ENCODE results near the gene NOC4L.
A peak's percentile ranks its signal among the peaks of the same experiment; 100 is the strongest.
"Not testable (repeated sequence)": the region's sequence is repeated elsewhere in the genome, so short reads cannot be mapped to it uniquely, and the experiment has no call there.

NOC4L gene

GRCh38 chr12:132182206-132182710 is 38.0 kb downstream of the NOC4L start:
- no peak for DNase-seq (ENCODE audit: low read depth in 2 of 2)

GRCh38 chr12:132182711-132183365 is 38.6 kb downstream of the NOC4L start:
- DNase-seq (ENCODE audit: low read depth in 2 of 2): no peak

- no peak for DNase-seq (ENCODE audit: low read depth in 2 of 2)
Measured at GRCh38 chr12:132185705-132186104, 41.4 kb downstream of the NOC4L start.

GRCh38 chr12:132186208-132186856 is 42.1 kb downstream of the NOC4L start:
- DNase-seq (ENCODE audit: low read depth in 2 of 2): no peak

- no peak for DNase-seq (ENCODE audit: low read depth in 2 of 2)
Measured at GRCh38 chr12:132186857-132187620, 42.8 kb downstream of the NOC4L start.

GRCh38 chr12:132187646-132188450 is 43.6 kb downstream of the NOC4L start:
- no peak for DNase-seq (ENCODE audit: low read depth in 2 of 2)

GRCh38 chr12:132188451-132188901 is 44.2 kb downstream of the NOC4L start:
- DNase-seq (ENCODE audit: low read depth in 2 of 2): no peak

- DNase-seq (ENCODE audit: low read depth in 2 of 2): no peak
Measured at GRCh38 chr12:132188916-132189325, 44.7 kb downstream of the NOC4L start.

GRCh38 chr12:132189378-132190011 is 45.2 kb downstream of the NOC4L start:
- peak; percentile 83 to 93 for DNase-seq (ENCODE audit: low read depth in 2 of 2)

- no peak for DNase-seq (ENCODE audit: low read depth in 2 of 2)
Measured at GRCh38 chr12:132190012-132190755, 45.9 kb downstream of the NOC4L start.

GRCh38 chr12:132190834-132191500 is 46.7 kb downstream of the NOC4L start:
- no peak for DNase-seq (ENCODE audit: low read depth in 2 of 2)

GRCh38 chr12:132191715-132192553 is 47.7 kb downstream of the NOC4L start:
- DNase-seq (ENCODE audit: low read depth in 2 of 2): no peak

GRCh38 chr12:132194056-132194455 is 49.8 kb downstream of the NOC4L start:
- no peak for DNase-seq (ENCODE audit: low read depth in 2 of 2)

- DNase-seq (ENCODE audit: low read depth in 2 of 2): no peak
Measured at GRCh38 chr12:132194556-132194955, 50.3 kb downstream of the NOC4L start.

GRCh38 chr12:132195242-132195641 is 51.0 kb downstream of the NOC4L start:
- DNase-seq (ENCODE audit: low read depth in 2 of 2): not testable (repeated sequence)

GRCh38 chr12:132196038-132196872 is 52.0 kb downstream of the NOC4L start:
- no peak for DNase-seq (ENCODE audit: low read depth in 2 of 2)

- DNase-seq (ENCODE audit: low read depth in 2 of 2): no peak
Measured at GRCh38 chr12:132196873-132197390, 52.7 kb downstream of the NOC4L start.

All from stimulated activated CD4-positive, alpha-beta T cell treated with anti-CD3 and anti-CD28 coated beads, Interleukin-12 subunit alpha, Interleukin-12 subunit beta, amount 100 ng/mL, for 24 hours (primary cell).